IMR-90 (cell line): ENCODE data around the gene ANOS1. TPM values are rescaled to one million over a fixed set of nuclear protein-coding genes. Genes with fewer than 3 reads are reported as not detected.

Experiments used
- ATAC-seq: fragments of 200-7000 bp; cut with Tn5 transposase; 2 replicates; pipeline ENCODE4 v1.9.1; 2020; ENCODE audit warnings: low read depth, mild to moderate bottlenecking, moderate library complexity
- BruUV-seq: library from RNA; stranded (reverse); fragments of 400-500 nt; replicated peaks from 2 replicates; lab custom pipeline; 2021; lab: Mats Ljungman, UMichigan
- CTCF ChIA-PET: fragments of 300-600 bp; formaldehyde crosslinking; extraction: SDS; loops from one replicate; lab custom pipeline; 2021; ENCODE audit warnings: antibody characterized with exemption; lab: Yijun Ruan, JAX
- POLR2A ChIA-PET: fragments of 300-600 bp; sonication (Branson Sonifier 250); formaldehyde crosslinking; loops from one replicate; lab custom pipeline; 2022; ENCODE audit warnings: antibody characterized with exemption; ENCODE audit not compliant: unreplicated experiment; lab: Charles Lee
- DNase-seq: peaks from one replicate; pipeline ENCODE4 v3.0.0; 2013
- H2AFZ ChIP-seq: replicated peaks from 2 replicates; pipeline ENCODE3; 2013; ENCODE audit warnings: low read length, mild to moderate bottlenecking; ENCODE audit not compliant: poor library complexity
- H2AK5ac ChIP-seq: 2 replicates; pipeline ENCODE4 v1.6.1; 2013; ENCODE audit warnings: low read depth, low read length, inconsistent platforms
- H2AK9ac ChIP-seq: replicated peaks from 2 replicates; pipeline ENCODE3; 2013; ENCODE audit warnings: mild to moderate bottlenecking, low read depth, low read length, moderate library complexity; ENCODE audit not compliant: poor library complexity
- H2BK120ac ChIP-seq: 2 replicates; pipeline ENCODE4 v1.6.1; 2013; ENCODE audit warnings: low read depth, low read length, inconsistent platforms
- H2BK15ac ChIP-seq: 3 replicates; pipeline ENCODE4 v1.6.1; 2013; ENCODE audit warnings: low read depth, low read length, inconsistent platforms
- H2BK20ac ChIP-seq: 2 replicates; pipeline ENCODE4 v1.6.1; 2013; ENCODE audit warnings: low read depth, mild to moderate bottlenecking, inconsistent platforms, low read length, moderate library complexity
- H2BK5ac ChIP-seq: 2 replicates; pipeline ENCODE4 v1.6.1; 2013; ENCODE audit warnings: mild to moderate bottlenecking, low read depth, low read length, inconsistent platforms; ENCODE audit not compliant: poor library complexity, severe bottlenecking
- H3K14ac ChIP-seq: replicated peaks from 2 replicates; pipeline ENCODE4 v1.6.1; 2013; ENCODE audit warnings: low read depth, low read length, inconsistent platforms
- H3K18ac ChIP-seq: 2 replicates; pipeline ENCODE4 v1.6.1; 2013; ENCODE audit warnings: low read depth, low read length, control low read depth
- H3K23ac ChIP-seq: 2 replicates; pipeline ENCODE4 v1.6.1; 2013; ENCODE audit warnings: low read depth, low read length, inconsistent platforms
- H3K27ac ChIP-seq: 2 replicates; pipeline ENCODE4 v1.5.1; 2013; ENCODE audit warnings: mild to moderate bottlenecking, control low read depth, low read length; ENCODE audit not compliant: insufficient read depth
- H3K27me3 ChIP-seq: 2 replicates; pipeline ENCODE4 v1.6.1; 2013; ENCODE audit warnings: low read length; ENCODE audit not compliant: control insufficient read depth, insufficient read depth
- H3K36me3 ChIP-seq: 2 replicates; pipeline ENCODE4 v1.6.1; 2013; ENCODE audit warnings: low read length, mixed read lengths; ENCODE audit not compliant: control insufficient read depth, insufficient read depth
- H3K4ac ChIP-seq: 2 replicates; pipeline ENCODE4 v1.6.1; 2013; ENCODE audit warnings: low read depth, low read length, inconsistent platforms
- H3K4me1 ChIP-seq: 2 replicates; pipeline ENCODE4 v1.6.1; 2013; ENCODE audit warnings: low read length, mixed read lengths; ENCODE audit not compliant: control insufficient read depth, insufficient read depth
- H3K4me2 ChIP-seq: 2 replicates; pipeline ENCODE4 v1.6.1; 2013; ENCODE audit warnings: low read depth, mild to moderate bottlenecking, control low read depth, low read length, moderate library complexity
- H3K4me3 ChIP-seq: 2 replicates; pipeline ENCODE4 v1.5.1; 2013; ENCODE audit warnings: low read depth, mild to moderate bottlenecking, control low read depth, low read length, moderate library complexity; ENCODE audit not compliant: insufficient read depth
- H3K56ac ChIP-seq: 2 replicates; pipeline ENCODE4 v1.6.1; 2013; ENCODE audit warnings: low read length, inconsistent platforms; ENCODE audit not compliant: insufficient read depth; ENCODE audit errors: extremely low read depth
- H3K79me1 ChIP-seq, 2 experiments: 2 replicates each; pipeline ENCODE4 v1.6.1; 2013; ENCODE audit warnings: low read length in 2 of 2, inconsistent platforms in 1 of 2, low read depth in 1 of 2
- H3K9ac ChIP-seq: 2 replicates; pipeline ENCODE4 v1.6.1; 2013; ENCODE audit warnings: low read depth, low read length, control low read depth
- H3K9me1 ChIP-seq: 2 replicates; pipeline ENCODE4 v1.6.1; 2013; ENCODE audit warnings: low read length, inconsistent platforms; ENCODE audit not compliant: insufficient read depth
- H3K9me3 ChIP-seq: 2 replicates; pipeline ENCODE4 v1.6.1; 2013; ENCODE audit warnings: low read length; ENCODE audit not compliant: control insufficient read depth, insufficient read depth
- H4K20me1 ChIP-seq: 2 replicates; pipeline ENCODE4 v1.6.1; 2013; ENCODE audit warnings: low read length, inconsistent platforms; ENCODE audit not compliant: insufficient read depth
- H4K5ac ChIP-seq: 2 replicates; pipeline ENCODE4 v1.6.1; 2013; ENCODE audit warnings: mild to moderate bottlenecking, low read depth, low read length, control low read depth
- H4K8ac ChIP-seq, 2 experiments: 2 replicates each; pipeline ENCODE4 v1.6.1; 2013; ENCODE audit warnings: low read depth in 2 of 2, low read length in 2 of 2, control low read depth in 1 of 2, inconsistent platforms in 1 of 2
- H4K91ac ChIP-seq: 2 replicates; pipeline ENCODE4 v1.6.1; 2013; ENCODE audit warnings: low read depth, low read length, inconsistent platforms; ENCODE audit not compliant: insufficient read depth
- BHLHE40 ChIP-seq: fragments of 150-350 bp; IDR thresholded peaks from 2 replicates; pipeline ENCODE4 v1.6.1; 2016; ENCODE audit warnings: mild to moderate bottlenecking, low read depth, low read length
- FOS ChIP-seq: fragments of 150-350 bp; IDR thresholded peaks from 2 replicates; pipeline ENCODE4 v1.6.1; 2016; ENCODE audit warnings: low read depth, low read length
- NFE2L2 ChIP-seq: fragments of 150-350 bp; IDR thresholded peaks from 2 replicates; pipeline ENCODE4 v1.6.1; 2016; ENCODE audit warnings: low read depth, mild to moderate bottlenecking, low read length
- POLR2A ChIP-seq: IDR thresholded peaks from 2 replicates; pipeline ENCODE4 v1.6.1; 2012; ENCODE audit warnings: mild to moderate bottlenecking, low read depth, low read length
- RAD21 ChIP-seq: IDR thresholded peaks from 2 replicates; pipeline ENCODE4 v1.6.1; 2012; ENCODE audit warnings: low read length, improper control_type of control experiment
- RCOR1 ChIP-seq: IDR thresholded peaks from 2 replicates; pipeline ENCODE4 v1.6.1; 2012; ENCODE audit warnings: mild to moderate bottlenecking, low read length, improper control_type of control experiment; ENCODE audit not compliant: insufficient replicate concordance
- RFX5 ChIP-seq: IDR thresholded peaks from 2 replicates; pipeline ENCODE4 v1.8.0; 2012; ENCODE audit warnings: low read depth, mild to moderate bottlenecking, low read length, moderate library complexity
- WGBS, 2 experiments: methylation state at CpG; one replicate each; pipeline versions ENCODE4 v1.1.5 to v1.1.7; 2013; ENCODE audit warnings: missing lambda C conversion rate in 2 of 2; ENCODE audit not compliant: insufficient read length in 1 of 2; ENCODE audit errors: extremely low coverage in 2 of 2; 5-methylcytosine and 5-hydroxymethylcytosine counted together
- dilution Hi-C: fragments of 300-500 bp; cut with HindIII; formaldehyde crosslinking; loops from one replicate; pipeline ENCODE4 v1.14.3; 2018; ENCODE audit warnings: low sequenced_read_pairs; ENCODE audit not compliant: unreplicated experiment
- in situ Hi-C: fragments of 300-500 bp; cut with MboI; formaldehyde crosslinking; loops from 3 replicates; pipeline ENCODE4 v1.14.3; 2019; ENCODE audit warnings: low sequenced_read_pairs, inconsistent platforms, mixed read lengths
- intact Hi-C: fragments of 100-400 bp; cut with micrococcal nuclease; formaldehyde crosslinking; loops from 2 replicates; pipeline ENCODE4 v1.10.0; 2022
- polyA plus RNA-seq, 3 experiments: library from polyadenylated mRNA; depleted of rRNA; stranded (reverse); fragments of >200 nt; gene quantifications; 2 replicates each; pipeline ENCODE4 v1.2.3, GENCODE V29; 2012; ENCODE audit warnings: low replicate concordance in 1 of 3
- total RNA-seq: library from RNA; depleted of rRNA; stranded (reverse); fragments of >200 nt; gene quantifications from 2 replicates; pipeline ENCODE4 v1.2.3, GENCODE V29; 2012
- TF ChIP-seq, protein P1 (sequence below): fragments of 150-350 bp; IDR thresholded peaks from 2 replicates; pipeline ENCODE4 v1.6.1; 2017; ENCODE audit warnings: mild to moderate bottlenecking, antibody characterized with exemption, low read length, low read depth

The ANOS1 gene
- total and polyA plus RNA-seq, 2 of the 4 experiments (the other 2 are of a cell fraction), result under 0.01 to 0.17 TPM

GRCh38 chrX:8689473-8689872 lies 42.5 kb downstream of the ANOS1 start:
- BruUV-seq, result no TSS peak
- DNase-seq (no peak), ATAC-seq (no peak)
- Histone ChIP-seq H2BK20ac (no peak overlapping the region), H2BK15ac (no peak overlapping the region), H3K4me3 (no peak overlapping the region), H2AFZ (no peak overlapping the region), H3K23ac (no peak overlapping the region), H3K18ac (no peak overlapping the region), H4K5ac (no peak overlapping the region), H3K27ac (no peak overlapping the region), H3K9ac (no peak overlapping the region), H3K9me1 (no peaks in the 10 kb centered on the region), H3K9me3 (no peaks in the 10 kb centered on the region), H3K79me1 (no peaks in the 10 kb centered on the region), H4K20me1 (no peaks in the 10 kb centered on the region), H2AK5ac (no peak overlapping the region), H2BK5ac (no peak overlapping the region), H3K14ac (no peak overlapping the region), H3K4ac (no peak overlapping the region), H3K4me2 (no peak overlapping the region), H4K91ac (no peak overlapping the region), H3K27me3 (no peaks in the 10 kb centered on the region), H3K36me3 (no peaks in the 10 kb centered on the region), H4K8ac (no peak overlapping the region), H3K4me1 (no peaks in the 10 kb centered on the region), H2BK120ac (no peak overlapping the region), H3K56ac (no peak overlapping the region), H2AK9ac (no peak overlapping the region)
- TF ChIP-seq NFE2L2 (no peak), RFX5 (no peak), FOS (no peak), BHLHE40 (no peak), RAD21 (no peak), RCOR1 (no peak), POLR2A (no peak)
- TF ChIP-seq, protein P1, sequence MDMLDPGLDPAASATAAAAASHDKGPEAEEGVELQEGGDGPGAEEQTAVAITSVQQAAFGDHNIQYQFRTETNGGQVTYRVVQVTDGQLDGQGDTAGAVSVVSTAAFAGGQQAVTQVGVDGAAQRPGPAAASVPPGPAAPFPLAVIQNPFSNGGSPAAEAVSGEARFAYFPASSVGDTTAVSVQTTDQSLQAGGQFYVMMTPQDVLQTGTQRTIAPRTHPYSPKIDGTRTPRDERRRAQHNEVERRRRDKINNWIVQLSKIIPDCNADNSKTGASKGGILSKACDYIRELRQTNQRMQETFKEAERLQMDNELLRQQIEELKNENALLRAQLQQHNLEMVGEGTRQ, result no peak
- dilution Hi-C loops, result no loop called here
- POLR2A ChIA-PET, result no interaction called here
- no CpG with 5 or more reads among the region's 3 CpGs for WGBS, 2 experiments
- intact Hi-C loops, result no loop called here
- in situ Hi-C loops, result no loop called here
- CTCF ChIA-PET, result no interaction called here
